ENCODE data around the gene C3AR1. TPM values are rescaled to one million over a fixed set of nuclear protein-coding genes. Genes with fewer than 3 reads are reported as not detected.
"Not testable (repeated sequence)": the region's sequence is repeated elsewhere in the genome, so short reads cannot be mapped to it uniquely, and the experiment has no call there.

The C3AR1 gene
- polyA plus RNA-seq, 2 of the 4 experiments (the other 2 are of a cell fraction): not detected

GRCh38 chr12:8018666-8019581, 47.2 kb downstream of the C3AR1 start:
- TF ChIP-seq BHLHE40 (IDR thresholded peaks at IDR 0.05; ENCODE audit: low read depth, low read length): no peak
- no peak for TF ChIP-seq MYC (IDR thresholded peaks at IDR 0.05; ENCODE audit: borderline replicate concordance, low read length)
- no peak for TF ChIP-seq GATA3 (IDR thresholded peaks at IDR 0.05; ENCODE audit: borderline replicate concordance)
- no peak for TF ChIP-seq ZSCAN20 (CRISPR knock-in tag; IDR thresholded peaks at IDR 0.05)
- no peak for TF ChIP-seq MAZ (IDR thresholded peaks at IDR 0.05; ENCODE audit: borderline replicate concordance, low read depth, low read length)
- no peak for TF ChIP-seq PHF8 (IDR thresholded peaks at IDR 0.05; ENCODE audit: borderline replicate concordance, low read depth)
- no peak for TF ChIP-seq POLR2AphosphoS2 (conservative IDR thresholded peaks at IDR 0.05; ENCODE audit: low read length)
- no peak for TF ChIP-seq RARB (CRISPR knock-in tag; IDR thresholded peaks at IDR 0.05)
- TF ChIP-seq, protein P1, sequence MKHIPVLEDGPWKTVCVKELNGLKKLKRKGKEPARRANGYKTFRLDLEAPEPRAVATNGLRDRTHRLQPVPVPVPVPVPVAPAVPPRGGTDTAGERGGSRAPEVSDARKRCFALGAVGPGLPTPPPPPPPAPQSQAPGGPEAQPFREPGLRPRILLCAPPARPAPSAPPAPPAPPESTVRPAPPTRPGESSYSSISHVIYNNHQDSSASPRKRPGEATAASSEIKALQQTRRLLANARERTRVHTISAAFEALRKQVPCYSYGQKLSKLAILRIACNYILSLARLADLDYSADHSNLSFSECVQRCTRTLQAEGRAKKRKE (CRISPR knock-in tag; IDR thresholded peaks at IDR 0.05; ENCODE audit: low read depth): no peak
- TF ChIP-seq CHD4 (IDR thresholded peaks at IDR 0.05; ENCODE audit: borderline replicate concordance): no peak
- TF ChIP-seq, protein P2, sequence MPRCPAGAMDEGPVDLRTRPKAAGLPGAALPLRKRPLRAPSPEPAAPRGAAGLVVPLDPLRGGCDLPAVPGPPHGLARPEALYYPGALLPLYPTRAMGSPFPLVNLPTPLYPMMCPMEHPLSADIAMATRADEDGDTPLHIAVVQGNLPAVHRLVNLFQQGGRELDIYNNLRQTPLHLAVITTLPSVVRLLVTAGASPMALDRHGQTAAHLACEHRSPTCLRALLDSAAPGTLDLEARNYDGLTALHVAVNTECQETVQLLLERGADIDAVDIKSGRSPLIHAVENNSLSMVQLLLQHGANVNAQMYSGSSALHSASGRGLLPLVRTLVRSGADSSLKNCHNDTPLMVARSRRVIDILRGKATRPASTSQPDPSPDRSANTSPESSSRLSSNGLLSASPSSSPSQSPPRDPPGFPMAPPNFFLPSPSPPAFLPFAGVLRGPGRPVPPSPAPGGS (IDR thresholded peaks at IDR 0.05): no peak
- no peak for TF ChIP-seq FOXS1 (CRISPR knock-in tag; IDR thresholded peaks at IDR 0.05)
- no peak for TF ChIP-seq E2F6 (IDR thresholded peaks at IDR 0.05; ENCODE audit: borderline replicate concordance, low read depth)
- no peak for TF ChIP-seq ZFP36 (IDR thresholded peaks at IDR 0.05; ENCODE audit: borderline replicate concordance, partially characterized antibody)
- no peak for TF ChIP-seq TFCP2L1 (CRISPR knock-in tag; IDR thresholded peaks at IDR 0.05)
- TF ChIP-seq POLR2A (IDR thresholded peaks at IDR 0.05; ENCODE audit: low read length): no peak
- TF ChIP-seq SREBF2 (IDR thresholded peaks at IDR 0.05): no peak
- no peak for TF ChIP-seq FOSB (CRISPR knock-in tag; IDR thresholded peaks at IDR 0.05)
- no peak for TF ChIP-seq NFE2L2 (conservative IDR thresholded peaks at IDR 0.05; ENCODE audit: low read length)
- CTCF ChIA-PET: interaction anchor here (0.6 kb wide), 1 partner anchor 210 kb away, joined by 4 read pairs; no protein-coding TSS in a partner anchor
- Histone ChIP-seq H3K4me2 (peak overlapping the region; percentile 64), H3K4me1 (no peaks in the 10 kb centered on the region), H3K4me3 (peak overlapping the region; percentile 33), H3K27ac (0 out of 6 replicates have a peak overlapping the region, but pooled peaks of 1 of the 2 experiments have one; percentile 25), H3K9me3 (no peaks in the 10 kb centered on the region)
- POLR2A ChIA-PET: no interaction called here
- 30% methylated on average over 58 of the region's 58 CpGs for WGBS (ENCODE audit: missing lambda C conversion rate)
- ATAC-seq (peak; percentile 43 to 74; a peak in 4 of 6 replicates), FAIRE-seq (no peak), DNase-seq (ENCODE audit: low read depth in 1 of 2, low spot score in 1 of 2) (no peak)

- H3K4me3 ChIP-seq; ATAC-seq; H3K9me3 ChIP-seq; POLR2A ChIA-PET; CTCF ChIA-PET; H3K27ac ChIP-seq; FAIRE-seq; H3K4me1 ChIP-seq; DNase-seq (ENCODE audit: low read depth in 1 of 2, low spot score in 1 of 2): not testable (repeated sequence)
- WGBS (ENCODE audit: missing lambda C conversion rate): 92% methylated on average over 16 of the region's 16 CpGs
- H3K4me2 ChIP-seq: peak overlapping the region; percentile 64
These were observed 47.9 kb downstream of the C3AR1 start for GRCh38 chr12:8018213-8018612.

- peaks cover 7% of the 10 kb centered on the region; the same call in 1 of the 3 replicates for H3K4me1 ChIP-seq
- CTCF ChIA-PET: interaction anchor here (0.8 to 1.0 kb wide), 2 partner anchors 9 to 155 kb away, joined by 3 read pairs; no protein-coding TSS in a partner anchor
- H3K27ac ChIP-seq: no peak overlapping the region
- H3K4me3 ChIP-seq: no peak overlapping the region
- POLR2A ChIA-PET: no interaction called here
- H3K4me2 ChIP-seq: no peak overlapping the region
- ATAC-seq (no peak), DNase-seq (ENCODE audit: low read depth in 1 of 2, low spot score in 1 of 2) (no peak), FAIRE-seq (no peak)
- 63% methylated on average over 18 of the region's 18 CpGs for WGBS (ENCODE audit: missing lambda C conversion rate)
- no peaks in the 10 kb centered on the region for H3K9me3 ChIP-seq
- TF ChIP-seq TP53 (CRISPR knock-in tag; IDR thresholded peaks at IDR 0.05) (no peak), CHD2 (IDR thresholded peaks at IDR 0.05; ENCODE audit: low read length, partially characterized antibody) (no peak), CEBPB (IDR thresholded peaks at IDR 0.05) (no peak), ZC3H11A (IDR thresholded peaks at IDR 0.05) (no peak), REST (IDR thresholded peaks at IDR 0.05) (peak; percentile 76)
These were observed 51.3 kb downstream of the C3AR1 start for GRCh38 chr12:8014836-8015235.
